Measurements from ENCODE around the gene SCART1.

SCART1 gene

GRCh38 chr10:133459454-133460207 lies 5.9 kb downstream of the SCART1 start:
- no peak overlapping the region for H3K4me3 ChIP-seq (ENCODE audit: low read length)
- DNase-seq (ENCODE audit: low read depth), result no peak
- TF ChIP-seq CTCF (conservative IDR thresholded peaks at IDR 0.05; ENCODE audit: low read depth, low read length), result no peak

- no peak for DNase-seq (ENCODE audit: low read depth)
- no peak for TF ChIP-seq CTCF (conservative IDR thresholded peaks at IDR 0.05; ENCODE audit: low read depth, low read length)
- no peak overlapping the region for H3K4me3 ChIP-seq (ENCODE audit: low read length)
Observed at GRCh38 chr10:133460208-133460769, 6.5 kb downstream of the SCART1 start.

- TF ChIP-seq CTCF (conservative IDR thresholded peaks at IDR 0.05; ENCODE audit: low read depth, low read length), result no peak
- no peak for DNase-seq (ENCODE audit: low read depth)
- no peak overlapping the region for H3K4me3 ChIP-seq (ENCODE audit: low read length)
Observed at GRCh38 chr10:133461027-133461426, 7.3 kb downstream of the SCART1 start.

- no peak overlapping the region for H3K4me3 ChIP-seq (ENCODE audit: low read length)
- TF ChIP-seq CTCF (conservative IDR thresholded peaks at IDR 0.05; ENCODE audit: low read depth, low read length), result no peak
- no peak for DNase-seq (ENCODE audit: low read depth)
Observed at GRCh38 chr10:133461841-133462240, 8.1 kb downstream of the SCART1 start.

GRCh38 chr10:133462512-133463305 lies 9.0 kb downstream of the SCART1 start:
- DNase-seq (ENCODE audit: low read depth), result no peak

GRCh38 chr10:133464582-133465031 lies 10.9 kb downstream of the SCART1 start:
- TF ChIP-seq CTCF (conservative IDR thresholded peaks at IDR 0.05; ENCODE audit: low read depth, low read length), result no peak
- no peak overlapping the region for H3K4me3 ChIP-seq (ENCODE audit: low read length)
- DNase-seq (ENCODE audit: low read depth), result no peak

More at GRCh38 chr10:133462512-133463305, 9.0 kb downstream of the SCART1 start:
- H3K4me3 ChIP-seq (ENCODE audit: low read length), result no peak overlapping the region
- no peak for TF ChIP-seq CTCF (conservative IDR thresholded peaks at IDR 0.05; ENCODE audit: low read depth, low read length)

All from retinal pigment epithelial cell (primary cell).